H1 (cell line): ENCODE results near the gene PDF. TPM values are rescaled to one million over a fixed set of nuclear protein-coding genes. Genes with fewer than 3 reads are reported as not detected.

Experiments used
- CTCF ChIA-PET: fragments of 300-600 bp; sonication (Branson Sonifier 250); formaldehyde crosslinking; loops from one replicate; lab custom pipeline; 2021; ENCODE audit not compliant: partially characterized antibody; lab: Charles Lee
- POLR2A ChIA-PET: fragments of 300-600 bp; sonication (Branson Sonifier 250); formaldehyde crosslinking; loops from one replicate; lab custom pipeline; 2021; ENCODE audit warnings: inconsistent platforms; ENCODE audit not compliant: partially characterized antibody; lab: Charles Lee
- DNase-seq, 2 experiments: peaks; one replicate each; pipeline versions ENCODE4 v3.0.0 to v3.0.0-alpha.2; 2010 to 2022; ENCODE audit warnings: low spot score in 2 of 2, low read depth in 1 of 2, mixed read lengths in 1 of 2
- FAIRE-seq: peaks from 2 replicates; lab custom pipeline; 2011; peaks lifted over from hg19 to GRCh38; lab: Jason Lieb, UNC
- H2AFZ ChIP-seq: 2 replicates; pipeline ENCODE4 v1.8.1; 2012; ENCODE audit warnings: low read length, inconsistent platforms
- H2AK5ac ChIP-seq: 2 replicates; pipeline ENCODE4 v1.6.1; 2013; ENCODE audit warnings: low read depth, low read length
- H2BK120ac ChIP-seq: replicated peaks from 2 replicates; pipeline ENCODE3; 2013; ENCODE audit warnings: low read depth, low read length, inconsistent platforms
- H2BK12ac ChIP-seq: 2 replicates; pipeline ENCODE4 v1.6.1; 2013; ENCODE audit warnings: low read depth, low read length
- H2BK15ac ChIP-seq: 2 replicates; pipeline ENCODE4 v1.6.1; 2013; ENCODE audit warnings: low read length
- H2BK20ac ChIP-seq: 2 replicates; pipeline ENCODE4 v1.6.1; 2013; ENCODE audit warnings: low read length
- H2BK5ac ChIP-seq: 2 replicates; pipeline ENCODE4 v1.6.1; 2013; ENCODE audit warnings: low read depth, low read length
- H3K14ac ChIP-seq: 2 replicates; pipeline ENCODE4 v1.6.1; 2013; ENCODE audit warnings: inconsistent platforms; ENCODE audit not compliant: insufficient read length
- H3K18ac ChIP-seq: 2 replicates; pipeline ENCODE4 v1.6.1; 2013; ENCODE audit warnings: low read length; ENCODE audit errors: extremely low read depth
- H3K23ac ChIP-seq: 2 replicates; pipeline ENCODE4 v1.6.1; 2013; ENCODE audit warnings: inconsistent platforms; ENCODE audit not compliant: insufficient read length
- H3K23me2 ChIP-seq: 2 replicates; pipeline ENCODE4 v1.6.1; 2013; ENCODE audit warnings: low read depth, low read length
- H3K27ac ChIP-seq: 2 replicates; pipeline ENCODE4 v1.6.1; 2011; ENCODE audit warnings: low read depth, low read length, inconsistent platforms
- H3K27me3 ChIP-seq, 4 experiments: replicated peaks in 1 of 4; 1 replicate in 1 of 4; 2 replicates in 3 of 4; pipeline versions ENCODE4 v1.6.1 to v1.8.1; 2011 to 2013; ENCODE audit warnings: low read length in 3 of 4, mild to moderate bottlenecking in 3 of 4, inconsistent platforms in 2 of 4, mixed read lengths in 2 of 4, moderate library complexity in 1 of 4; ENCODE audit not compliant: control insufficient read depth in 3 of 4, insufficient read depth in 3 of 4; ENCODE audit errors: extremely low read depth in 1 of 4
- H3K36me3 ChIP-seq, 4 experiments: 2 replicates each; pipeline versions ENCODE4 v1.6.1 to v1.8.1; 2011 to 2013; ENCODE audit warnings: mild to moderate bottlenecking in 4 of 4, low read length in 3 of 4, moderate library complexity in 2 of 4, control low read depth in 1 of 4, inconsistent platforms in 1 of 4; ENCODE audit not compliant: insufficient read depth in 4 of 4, control insufficient read depth in 2 of 4
- H3K4ac ChIP-seq: replicated peaks from 2 replicates; pipeline ENCODE3; 2013; ENCODE audit warnings: low read length, low read depth, mixed read lengths, inconsistent platforms; ENCODE audit not compliant: insufficient read length
- H3K4me1 ChIP-seq, 4 experiments: replicated peaks in 1 of 4; 1 replicate in 1 of 4; 2 replicates in 3 of 4; pipeline versions ENCODE4 v1.6.1 to v1.8.1; 2011 to 2013; ENCODE audit warnings: low read length in 3 of 4, inconsistent platforms in 2 of 4, mixed read lengths in 1 of 4; ENCODE audit not compliant: insufficient read depth in 4 of 4, control insufficient read depth in 3 of 4
- H3K4me2 ChIP-seq, 2 experiments: 2 replicates each; pipeline versions ENCODE4 v1.6.1 to v1.8.1; 2011 to 2013; ENCODE audit warnings: low read depth in 2 of 2, low read length in 2 of 2, control low read depth in 1 of 2, inconsistent platforms in 1 of 2, mild to moderate bottlenecking in 1 of 2; ENCODE audit not compliant: insufficient read depth in 1 of 2
- H3K4me3 ChIP-seq, 4 experiments: fragments of 200-600, 300-600 bp in 1 of 4; sonication (generic), shearing (Covaris generic), sonication (Bioruptor Twin) in 1 of 4; 2 replicates each; pipeline versions ENCODE4 v1.5.1 to v1.8.1; 2011 to 2016; ENCODE audit warnings: low read length in 4 of 4, low read depth in 3 of 4, control low read depth in 2 of 4, inconsistent platforms in 2 of 4, mild to moderate bottlenecking in 2 of 4, mixed read lengths in 1 of 4, moderate library complexity in 1 of 4; ENCODE audit not compliant: insufficient read depth in 2 of 4; ENCODE audit errors: extremely low read depth in 1 of 4
- H3K56ac ChIP-seq: replicated peaks from 2 replicates; pipeline ENCODE3; 2013; ENCODE audit warnings: low read depth, mild to moderate bottlenecking, mixed read lengths, low read length, inconsistent platforms; ENCODE audit not compliant: insufficient read length
- H3K79me1 ChIP-seq: 2 replicates; pipeline ENCODE4 v1.6.1; 2013; ENCODE audit warnings: low read depth, low read length, control low read depth
- H3K79me2 ChIP-seq, 2 experiments: 2 replicates each; pipeline versions ENCODE4 v1.6.1 to v1.8.1; 2012 to 2013; ENCODE audit warnings: low read length in 2 of 2, mild to moderate bottlenecking in 2 of 2, inconsistent platforms in 1 of 2; ENCODE audit not compliant: insufficient read depth in 2 of 2, control insufficient read depth in 1 of 2
- H3K9ac ChIP-seq, 4 experiments: replicated peaks in 1 of 4; 1 replicate in 1 of 4; 2 replicates in 3 of 4; pipeline versions ENCODE4 v1.6.1 to v1.8.1; 2011 to 2013; ENCODE audit warnings: low read depth in 3 of 4, low read length in 3 of 4, control low read depth in 2 of 4, mild to moderate bottlenecking in 2 of 4, moderate library complexity in 2 of 4, inconsistent platforms in 1 of 4; ENCODE audit errors: extremely low read depth in 1 of 4
- H3K9me3 ChIP-seq, 2 experiments: 2 replicates each; pipeline versions ENCODE4 v1.6.1 to v1.8.1; 2012 to 2013; ENCODE audit warnings: mild to moderate bottlenecking in 2 of 2, moderate library complexity in 2 of 2, control low read depth in 1 of 2, inconsistent platforms in 1 of 2, low read depth in 1 of 2, low read length in 1 of 2, mixed read lengths in 1 of 2; ENCODE audit not compliant: insufficient read depth in 2 of 2
- H4K20me1 ChIP-seq, 2 experiments: replicated peaks in 1 of 2; 2 replicates each; pipeline versions ENCODE3 to v1.8.1; 2011 to 2013; ENCODE audit warnings: inconsistent platforms in 2 of 2, low read length in 2 of 2, mild to moderate bottlenecking in 1 of 2; ENCODE audit not compliant: insufficient read depth in 2 of 2, control insufficient read depth in 1 of 2
- H4K5ac ChIP-seq: 2 replicates; pipeline ENCODE4 v1.6.1; 2013; ENCODE audit warnings: low read length, low read depth, mixed read lengths, inconsistent platforms; ENCODE audit not compliant: insufficient read length
- H4K8ac ChIP-seq: 2 replicates; pipeline ENCODE4 v1.8.0; 2013; ENCODE audit warnings: mild to moderate bottlenecking, moderate library complexity, low read length, inconsistent platforms; ENCODE audit not compliant: insufficient read depth; ENCODE audit errors: extremely low read depth
- H4K91ac ChIP-seq: replicated peaks from 2 replicates; pipeline ENCODE3; 2013; ENCODE audit warnings: low read length, mixed read lengths, inconsistent platforms; ENCODE audit not compliant: insufficient read length
- CTCF ChIP-seq, 3 experiments: IDR thresholded peaks; 1 replicate in 2 of 3; 2 replicates in 1 of 3; pipeline versions ENCODE4 v1.5.1 to v1.6.1; 2011; ENCODE audit warnings: low read length in 3 of 3, mild to moderate bottlenecking in 3 of 3, inconsistent platforms in 2 of 3, low read depth in 1 of 3, moderate library complexity in 1 of 3; ENCODE audit not compliant: insufficient read depth in 1 of 3; ENCODE audit errors: control extremely low read depth in 1 of 3
- EP300 ChIP-seq, 2 experiments: IDR thresholded peaks; 1 replicate in 1 of 2; 2 replicates in 1 of 2; pipeline ENCODE4 v1.6.1; 2011 to 2012; ENCODE audit warnings: low read depth in 2 of 2, low read length in 2 of 2, mild to moderate bottlenecking in 2 of 2, borderline replicate concordance in 1 of 2, inconsistent platforms in 1 of 2, moderate library complexity in 1 of 2
- GABPA ChIP-seq: IDR thresholded peaks from 2 replicates; pipeline ENCODE4 v1.6.1; 2011; ENCODE audit warnings: mild to moderate bottlenecking, low read length, moderate library complexity, borderline replicate concordance; ENCODE audit not compliant: insufficient read depth
- KDM4A ChIP-seq: IDR thresholded peaks from one replicate; pipeline ENCODE4 v1.7.1; 2012; ENCODE audit warnings: low read depth, mild to moderate bottlenecking, moderate library complexity, low read length, inconsistent platforms; ENCODE audit not compliant: severe bottlenecking
- NANOG ChIP-seq: IDR thresholded peaks from 2 replicates; pipeline ENCODE4 v1.6.1; 2011; ENCODE audit warnings: low read length, low read depth, mild to moderate bottlenecking, inconsistent platforms; ENCODE audit not compliant: insufficient read depth, poor library complexity, severe bottlenecking
- NRF1 ChIP-seq: IDR thresholded peaks from 2 replicates; pipeline ENCODE4 v1.6.1; 2011; ENCODE audit warnings: mild to moderate bottlenecking, low read depth, low read length, improper control_type of control experiment
- POLR2AphosphoS5 ChIP-seq: IDR thresholded peaks from 2 replicates; pipeline ENCODE4 v1.6.1; 2011; ENCODE audit warnings: low read depth, low read length
- SRF ChIP-seq: IDR thresholded peaks from 2 replicates; pipeline ENCODE4 v1.6.1; 2011; ENCODE audit warnings: mild to moderate bottlenecking, low read depth, low read length, moderate library complexity
- WGBS, 2 experiments: shearing (Covaris generic) in 1 of 2; methylation state at CpG; one replicate each; pipeline versions ENCODE4 v1.1.6 to v1.1.7; 2013 to 2015; ENCODE audit warnings: low lambda C conversion rate in 2 of 2, mixed read lengths in 2 of 2, inconsistent platforms in 1 of 2, low coverage in 1 of 2, missing lambda C conversion rate in 1 of 2; ENCODE audit not compliant: insufficient replicate concordance in 2 of 2, insufficient coverage in 1 of 2, insufficient read length in 1 of 2; ENCODE audit errors: extremely low coverage in 1 of 2, missing lambda C conversion rate in 1 of 2; 5-methylcytosine and 5-hydroxymethylcytosine counted together
- polyA plus RNA-seq, 7 experiments: library from polyadenylated mRNA; depleted of rRNA in 3 of 7; stranded (reverse) in 5 of 7; unstranded in 2 of 7; fragments of >200 nt in 5 of 7; fragments of 200-250 nt in 2 of 7; gene quantifications; 1 replicate in 5 of 7; 2 replicates in 1 of 7; 4 replicates in 1 of 7; pipeline versions ENCODE4 v1.2.1 to v1.2.3, GENCODE V29; 2011 to 2013; ENCODE audit warnings: missing spikeins in 2 of 7, mixed read lengths in 2 of 7
- total RNA-seq: library from RNA; stranded (reverse); fragmentation: NEBNext Ultra II Directional; extraction: Animal tissue kit (Norgen Biotek cat#: 25700); gene quantifications from 2 replicates; pipeline ENCODE4 v1.2.1, GENCODE V29; 2021
- TF ChIP-seq, protein P1 (sequence below): IDR thresholded peaks from 2 replicates; pipeline ENCODE4 v1.6.1; 2012; ENCODE audit warnings: low read length, inconsistent platforms

PDF gene
- total and polyA plus RNA-seq, 2 of the 8 experiments (the other 6 are each of a cell fraction or from before 2014, with no cell fraction given): 17.7 to 23.9 TPM

GRCh38 chr16:69277413-69277812 lies 53.0 kb downstream of the PDF start:
- Histone ChIP-seq H3K9ac (no peak overlapping the region), H3K18ac (no peak overlapping the region), H4K8ac (no peak overlapping the region), H4K20me1 (no peaks in the 10 kb centered on the region), H3K27me3 (no peaks in the 10 kb centered on the region), H3K4me3 (no peak overlapping the region), H2BK15ac (no peak overlapping the region), H3K36me3 (peaks cover 0 to 3% (median 0%) of the 10 kb centered on the region in 4 experiments; a peak in 1 of 8 replicates), H3K4me2 (no peak overlapping the region), H2AFZ (no peak overlapping the region), H3K27ac (no peak overlapping the region), H3K23ac (no peak overlapping the region), H3K4ac (no peak overlapping the region), H2BK5ac (no peak overlapping the region), H4K91ac (no peak overlapping the region), H3K56ac (no peak overlapping the region), H3K79me1 (no peaks in the 10 kb centered on the region), H2BK12ac (no peak overlapping the region), H2BK120ac (no peak overlapping the region), H2AK5ac (no peak overlapping the region), H3K14ac (no peak overlapping the region), H4K5ac (no peak overlapping the region), H3K23me2 (no peaks in the 10 kb centered on the region; the same call in 1 of the 2 replicates), H3K4me1 (no peaks in the 10 kb centered on the region), H2BK20ac (no peak overlapping the region), H3K9me3 (no peaks in the 10 kb centered on the region), H3K79me2 (no peaks in the 10 kb centered on the region)
- ChIA-PET CTCF (interaction anchor here (0.6 to 1.5 kb wide), 2 partner anchors 11 to 12 kb away, joined by 4 to 5 read pairs; no protein-coding TSS in a partner anchor), POLR2A (interaction anchor here (0.6 kb wide), 1 partner anchor 1000 kb away, joined by 4 read pairs; no protein-coding TSS in a partner anchor)
- TF ChIP-seq NRF1 (no peak), NANOG (no peak), SRF (no peak), GABPA (no peak), KDM4A (no peak), POLR2AphosphoS5 (no peak), CTCF (IDR thresholded peaks at IDR 0.05; ENCODE audit: control extremely low read depth in 1 of 3, insufficient read depth in 1 of 3, low read depth in 1 of 3, low read length in 3 of 3) (no peak), EP300 (IDR thresholded peaks at IDR 0.05; ENCODE audit: borderline replicate concordance in 1 of 2, low read depth in 2 of 2, low read length in 2 of 2) (no peak)
- TF ChIP-seq, protein P1, sequence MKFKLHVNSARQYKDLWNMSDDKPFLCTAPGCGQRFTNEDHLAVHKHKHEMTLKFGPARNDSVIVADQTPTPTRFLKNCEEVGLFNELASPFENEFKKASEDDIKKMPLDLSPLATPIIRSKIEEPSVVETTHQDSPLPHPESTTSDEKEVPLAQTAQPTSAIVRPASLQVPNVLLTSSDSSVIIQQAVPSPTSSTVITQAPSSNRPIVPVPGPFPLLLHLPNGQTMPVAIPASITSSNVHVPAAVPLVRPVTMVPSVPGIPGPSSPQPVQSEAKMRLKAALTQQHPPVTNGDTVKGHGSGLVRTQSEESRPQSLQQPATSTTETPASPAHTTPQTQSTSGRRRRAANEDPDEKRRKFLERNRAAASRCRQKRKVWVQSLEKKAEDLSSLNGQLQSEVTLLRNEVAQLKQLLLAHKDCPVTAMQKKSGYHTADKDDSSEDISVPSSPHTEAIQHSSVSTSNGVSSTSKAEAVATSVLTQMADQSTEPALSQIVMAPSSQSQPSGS: no peak
- no peak for DNase-seq
- FAIRE-seq: no peak
- WGBS, 2 experiments: 86% methylated on average over 1 of the region's 1 CpG; no CpG with 5 or more reads in 1 of the 2 experiments
